HepG2 (cell line): ENCODE data around the gene WDR76.

Experiments used
- EEA1 ChIP-seq: sonication (generic); formaldehyde crosslinking; IDR thresholded peaks from 2 replicates; pipeline ENCODE4 v1.5.1; 2020; ENCODE audit warnings: mild to moderate bottlenecking, missing genetic modification reagents, borderline replicate concordance
- HDAC2 ChIP-seq: sonication (generic); formaldehyde crosslinking; IDR thresholded peaks from 2 replicates; pipeline ENCODE4 v1.4.0; 2020; ENCODE audit warnings: missing genetic modification reagents
- JDP2 ChIP-seq: sonication (generic); formaldehyde crosslinking; IDR thresholded peaks from 2 replicates; pipeline ENCODE4 v1.8.1; 2022; ENCODE audit warnings: missing genetic modification reagents, borderline replicate concordance
- PHF8 ChIP-seq: sonication (generic); formaldehyde crosslinking; IDR thresholded peaks from 2 replicates; pipeline ENCODE4 v1.5.0; 2020; ENCODE audit warnings: missing genetic modification reagents
- POLR2A ChIP-seq, 2 experiments: IDR thresholded peaks; 2 replicates each; pipeline ENCODE4 v1.6.1; 2011; ENCODE audit warnings: low read depth in 2 of 2, low read length in 2 of 2, mild to moderate bottlenecking in 1 of 2, moderate library complexity in 1 of 2; ENCODE audit not compliant: insufficient read depth in 1 of 2
- REPIN1 ChIP-seq: sonication (generic); formaldehyde crosslinking; IDR thresholded peaks from 2 replicates; pipeline ENCODE4 v1.8.0; 2022; ENCODE audit warnings: missing genetic modification reagents, low read depth, mild to moderate bottlenecking, borderline replicate concordance
- TCF7L2 ChIP-seq: IDR thresholded peaks from 2 replicates; pipeline ENCODE4 v1.6.1; 2011; ENCODE audit warnings: mild to moderate bottlenecking, low read depth, low read length, moderate library complexity
- ZNF30 ChIP-seq: sonication (generic); formaldehyde crosslinking; IDR thresholded peaks from 2 replicates; pipeline ENCODE4 v1.5.0; 2020; ENCODE audit warnings: mild to moderate bottlenecking, missing genetic modification reagents
- ZNF317 ChIP-seq: sonication (generic); formaldehyde crosslinking; IDR thresholded peaks from 2 replicates; pipeline ENCODE4 v1.5.0; 2020; ENCODE audit warnings: mild to moderate bottlenecking, missing genetic modification reagents
- ZNF354B ChIP-seq: sonication (generic); formaldehyde crosslinking; IDR thresholded peaks from 2 replicates; pipeline ENCODE4 v1.8.0; 2022; ENCODE audit warnings: mild to moderate bottlenecking, missing genetic modification reagents
- ZNF747 ChIP-seq: sonication (generic); formaldehyde crosslinking; IDR thresholded peaks from 2 replicates; pipeline ENCODE4 v1.8.1; 2023; ENCODE audit warnings: missing genetic modification reagents, mild to moderate bottlenecking, borderline replicate concordance
- TF ChIP-seq, protein P1 (sequence below): sonication (generic); formaldehyde crosslinking; IDR thresholded peaks from 2 replicates; pipeline ENCODE4 v1.5.0; 2020; ENCODE audit warnings: mild to moderate bottlenecking, missing genetic modification reagents, moderate library complexity
- TF ChIP-seq, protein P2 (sequence below): sonication (generic); formaldehyde crosslinking; conservative IDR thresholded peaks from 2 replicates; pipeline ENCODE4 v1.8.1; 2023; ENCODE audit warnings: missing genetic modification reagents
- TF ChIP-seq, protein P3 (sequence below): sonication (generic); formaldehyde crosslinking; IDR thresholded peaks from 2 replicates; pipeline ENCODE4 v1.4.0; 2020; ENCODE audit warnings: low read depth, missing genetic modification reagents

DNA sequence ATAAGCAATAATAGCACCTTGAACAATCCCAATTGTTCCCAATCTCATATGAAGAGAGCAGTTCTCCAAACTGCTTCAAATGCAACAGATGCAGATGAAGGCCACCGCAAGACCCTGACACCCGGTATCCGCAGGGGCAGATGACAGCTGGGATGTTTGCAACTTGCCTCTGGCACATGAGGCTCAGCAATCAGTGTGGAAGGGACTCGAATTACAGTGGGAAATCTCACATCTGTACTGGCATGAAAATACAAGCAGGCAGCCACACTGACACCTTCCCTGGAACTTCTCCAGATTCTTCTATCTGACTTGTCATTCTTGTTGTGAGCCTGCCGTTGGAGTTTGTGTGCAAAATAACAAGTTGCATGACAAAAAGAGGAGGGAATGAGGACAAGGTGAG is 68.8 kb downstream of the WDR76 start:
- no peak for TF ChIP-seq EEA1 (CRISPR knock-in tag)
- TF ChIP-seq, protein P1, sequence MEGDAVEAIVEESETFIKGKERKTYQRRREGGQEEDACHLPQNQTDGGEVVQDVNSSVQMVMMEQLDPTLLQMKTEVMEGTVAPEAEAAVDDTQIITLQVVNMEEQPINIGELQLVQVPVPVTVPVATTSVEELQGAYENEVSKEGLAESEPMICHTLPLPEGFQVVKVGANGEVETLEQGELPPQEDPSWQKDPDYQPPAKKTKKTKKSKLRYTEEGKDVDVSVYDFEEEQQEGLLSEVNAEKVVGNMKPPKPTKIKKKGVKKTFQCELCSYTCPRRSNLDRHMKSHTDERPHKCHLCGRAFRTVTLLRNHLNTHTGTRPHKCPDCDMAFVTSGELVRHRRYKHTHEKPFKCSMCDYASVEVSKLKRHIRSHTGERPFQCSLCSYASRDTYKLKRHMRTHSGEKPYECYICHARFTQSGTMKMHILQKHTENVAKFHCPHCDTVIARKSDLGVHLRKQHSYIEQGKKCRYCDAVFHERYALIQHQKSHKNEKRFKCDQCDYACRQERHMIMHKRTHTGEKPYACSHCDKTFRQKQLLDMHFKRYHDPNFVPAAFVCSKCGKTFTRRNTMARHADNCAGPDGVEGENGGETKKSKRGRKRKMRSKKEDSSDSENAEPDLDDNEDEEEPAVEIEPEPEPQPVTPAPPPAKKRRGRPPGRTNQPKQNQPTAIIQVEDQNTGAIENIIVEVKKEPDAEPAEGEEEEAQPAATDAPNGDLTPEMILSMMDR (CRISPR knock-in tag): no peak
- no peak for TF ChIP-seq ZNF317
- no peak for TF ChIP-seq HDAC2
- TF ChIP-seq PHF8 (CRISPR knock-in tag): no peak
- no peak for TF ChIP-seq ZNF354B (CRISPR knock-in tag)
- TF ChIP-seq, protein P2, sequence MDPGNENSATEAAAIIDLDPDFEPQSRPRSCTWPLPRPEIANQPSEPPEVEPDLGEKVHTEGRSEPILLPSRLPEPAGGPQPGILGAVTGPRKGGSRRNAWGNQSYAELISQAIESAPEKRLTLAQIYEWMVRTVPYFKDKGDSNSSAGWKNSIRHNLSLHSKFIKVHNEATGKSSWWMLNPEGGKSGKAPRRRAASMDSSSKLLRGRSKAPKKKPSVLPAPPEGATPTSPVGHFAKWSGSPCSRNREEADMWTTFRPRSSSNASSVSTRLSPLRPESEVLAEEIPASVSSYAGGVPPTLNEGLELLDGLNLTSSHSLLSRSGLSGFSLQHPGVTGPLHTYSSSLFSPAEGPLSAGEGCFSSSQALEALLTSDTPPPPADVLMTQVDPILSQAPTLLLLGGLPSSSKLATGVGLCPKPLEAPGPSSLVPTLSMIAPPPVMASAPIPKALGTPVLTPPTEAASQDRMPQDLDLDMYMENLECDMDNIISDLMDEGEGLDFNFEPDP (CRISPR knock-in tag): no peak
- no peak for TF ChIP-seq ZNF747 (CRISPR knock-in tag)
- TF ChIP-seq REPIN1 (CRISPR knock-in tag): no peak
- no peak for TF ChIP-seq POLR2A (IDR thresholded peaks at IDR 0.05; ENCODE audit: insufficient read depth in 1 of 2, low read depth in 2 of 2, low read length in 2 of 2)
- no peak for TF ChIP-seq TCF7L2
- TF ChIP-seq, protein P3, sequence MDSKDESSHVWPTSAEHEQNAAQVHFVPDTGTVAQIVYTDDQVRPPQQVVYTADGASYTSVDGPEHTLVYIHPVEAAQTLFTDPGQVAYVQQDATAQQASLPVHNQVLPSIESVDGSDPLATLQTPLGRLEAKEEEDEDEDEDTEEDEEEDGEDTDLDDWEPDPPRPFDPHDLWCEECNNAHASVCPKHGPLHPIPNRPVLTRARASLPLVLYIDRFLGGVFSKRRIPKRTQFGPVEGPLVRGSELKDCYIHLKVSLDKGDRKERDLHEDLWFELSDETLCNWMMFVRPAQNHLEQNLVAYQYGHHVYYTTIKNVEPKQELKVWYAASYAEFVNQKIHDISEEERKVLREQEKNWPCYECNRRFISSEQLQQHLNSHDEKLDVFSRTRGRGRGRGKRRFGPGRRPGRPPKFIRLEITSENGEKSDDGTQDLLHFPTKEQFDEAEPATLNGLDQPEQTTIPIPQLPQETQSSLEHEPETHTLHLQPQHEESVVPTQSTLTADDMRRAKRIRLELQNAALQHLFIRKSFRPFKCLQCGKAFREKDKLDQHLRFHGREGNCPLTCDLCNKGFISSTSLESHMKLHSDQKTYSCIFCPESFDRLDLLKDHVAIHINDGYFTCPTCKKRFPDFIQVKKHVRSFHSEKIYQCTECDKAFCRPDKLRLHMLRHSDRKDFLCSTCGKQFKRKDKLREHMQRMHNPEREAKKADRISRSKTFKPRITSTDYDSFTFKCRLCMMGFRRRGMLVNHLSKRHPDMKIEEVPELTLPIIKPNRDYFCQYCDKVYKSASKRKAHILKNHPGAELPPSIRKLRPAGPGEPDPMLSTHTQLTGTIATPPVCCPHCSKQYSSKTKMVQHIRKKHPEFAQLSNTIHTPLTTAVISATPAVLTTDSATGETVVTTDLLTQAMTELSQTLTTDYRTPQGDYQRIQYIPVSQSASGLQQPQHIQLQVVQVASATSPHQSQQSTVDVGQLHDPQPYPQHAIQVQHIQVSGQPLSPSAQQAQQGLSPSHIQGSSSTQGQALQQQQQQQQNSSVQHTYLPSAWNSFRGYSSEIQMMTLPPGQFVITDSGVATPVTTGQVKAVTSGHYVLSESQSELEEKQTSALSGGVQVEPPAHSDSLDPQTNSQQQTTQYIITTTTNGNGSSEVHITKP (CRISPR knock-in tag): no peak
- TF ChIP-seq JDP2: no peak
- TF ChIP-seq ZNF30 (CRISPR knock-in tag): no peak
